ENCODE data around the gene ZBTB8B.

ZBTB8B gene

DNA sequence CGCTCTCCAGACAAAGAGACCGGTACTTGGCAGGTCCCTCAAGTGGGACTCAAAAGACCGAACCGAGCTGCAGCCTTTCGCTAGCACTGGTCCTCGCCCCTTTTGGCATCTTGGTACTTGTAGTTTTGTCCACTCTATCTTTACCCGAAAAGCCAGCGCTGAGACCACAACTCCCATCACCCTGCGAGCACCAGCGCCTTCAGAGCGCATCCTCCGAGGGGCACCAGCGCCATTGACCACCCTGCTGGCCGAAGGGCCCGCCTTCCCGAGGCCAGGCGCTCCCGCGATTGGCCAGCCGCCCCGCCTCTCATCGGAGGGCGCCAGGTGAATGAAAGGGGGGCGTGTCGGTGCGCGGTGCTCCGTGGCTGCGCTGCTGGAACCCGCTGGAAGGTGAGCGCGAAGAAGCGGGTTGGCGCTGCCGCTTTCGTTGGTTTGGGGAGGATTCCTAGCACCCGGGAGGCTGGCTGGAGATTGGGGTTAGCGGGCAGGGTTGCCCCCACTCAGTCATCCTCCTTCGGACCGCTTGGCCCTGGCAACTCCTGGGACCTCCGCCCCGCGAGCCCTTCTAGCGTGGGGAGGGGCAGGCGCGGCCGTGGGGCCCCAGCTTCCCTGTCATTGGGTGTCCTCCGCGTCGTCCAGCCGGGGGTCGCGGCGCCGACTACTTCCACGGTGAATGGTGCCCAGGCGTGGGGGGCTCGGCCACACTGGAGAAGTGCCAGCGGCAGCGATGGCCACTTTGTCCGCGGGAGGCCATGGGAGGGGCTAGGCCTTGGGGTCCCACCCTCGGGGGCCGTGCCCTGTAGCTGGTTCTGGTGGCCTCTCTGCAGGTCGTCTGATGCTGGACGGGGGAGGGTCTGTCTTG lies at the start of gene ZBTB8B:
Gene ZBTB8B (plus strand): TSS at position 357 of the 862 bp plus-strand sequence. CDS start 5,553 bp downstream, outside the sequence.
- TF ChIP-seq, protein P1, sequence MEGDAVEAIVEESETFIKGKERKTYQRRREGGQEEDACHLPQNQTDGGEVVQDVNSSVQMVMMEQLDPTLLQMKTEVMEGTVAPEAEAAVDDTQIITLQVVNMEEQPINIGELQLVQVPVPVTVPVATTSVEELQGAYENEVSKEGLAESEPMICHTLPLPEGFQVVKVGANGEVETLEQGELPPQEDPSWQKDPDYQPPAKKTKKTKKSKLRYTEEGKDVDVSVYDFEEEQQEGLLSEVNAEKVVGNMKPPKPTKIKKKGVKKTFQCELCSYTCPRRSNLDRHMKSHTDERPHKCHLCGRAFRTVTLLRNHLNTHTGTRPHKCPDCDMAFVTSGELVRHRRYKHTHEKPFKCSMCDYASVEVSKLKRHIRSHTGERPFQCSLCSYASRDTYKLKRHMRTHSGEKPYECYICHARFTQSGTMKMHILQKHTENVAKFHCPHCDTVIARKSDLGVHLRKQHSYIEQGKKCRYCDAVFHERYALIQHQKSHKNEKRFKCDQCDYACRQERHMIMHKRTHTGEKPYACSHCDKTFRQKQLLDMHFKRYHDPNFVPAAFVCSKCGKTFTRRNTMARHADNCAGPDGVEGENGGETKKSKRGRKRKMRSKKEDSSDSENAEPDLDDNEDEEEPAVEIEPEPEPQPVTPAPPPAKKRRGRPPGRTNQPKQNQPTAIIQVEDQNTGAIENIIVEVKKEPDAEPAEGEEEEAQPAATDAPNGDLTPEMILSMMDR (IDR thresholded peaks at IDR 0.05), result no peak

DNA sequence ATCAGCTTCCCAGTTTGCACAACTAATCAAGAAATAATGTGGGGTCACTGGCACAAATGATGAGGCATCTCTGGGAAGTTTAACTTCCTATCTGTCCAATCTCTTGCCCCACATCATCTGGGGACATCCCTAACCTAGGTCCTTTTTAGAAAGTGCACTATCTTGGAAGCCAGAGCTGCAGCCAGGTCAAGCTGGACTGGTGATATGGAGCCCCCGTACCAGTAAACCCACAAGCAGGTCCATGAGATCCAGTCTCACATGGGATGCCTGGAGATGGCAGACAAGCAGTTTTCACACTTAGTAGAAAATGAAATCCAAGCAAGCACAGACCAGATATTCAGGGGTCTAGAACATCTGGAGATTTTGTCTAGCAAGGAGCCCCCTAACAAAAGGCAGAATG lies 43.1 kb upstream of the ZBTB8B start:
- TF ChIP-seq, protein P1 (IDR thresholded peaks at IDR 0.05), result no peak

DNA sequence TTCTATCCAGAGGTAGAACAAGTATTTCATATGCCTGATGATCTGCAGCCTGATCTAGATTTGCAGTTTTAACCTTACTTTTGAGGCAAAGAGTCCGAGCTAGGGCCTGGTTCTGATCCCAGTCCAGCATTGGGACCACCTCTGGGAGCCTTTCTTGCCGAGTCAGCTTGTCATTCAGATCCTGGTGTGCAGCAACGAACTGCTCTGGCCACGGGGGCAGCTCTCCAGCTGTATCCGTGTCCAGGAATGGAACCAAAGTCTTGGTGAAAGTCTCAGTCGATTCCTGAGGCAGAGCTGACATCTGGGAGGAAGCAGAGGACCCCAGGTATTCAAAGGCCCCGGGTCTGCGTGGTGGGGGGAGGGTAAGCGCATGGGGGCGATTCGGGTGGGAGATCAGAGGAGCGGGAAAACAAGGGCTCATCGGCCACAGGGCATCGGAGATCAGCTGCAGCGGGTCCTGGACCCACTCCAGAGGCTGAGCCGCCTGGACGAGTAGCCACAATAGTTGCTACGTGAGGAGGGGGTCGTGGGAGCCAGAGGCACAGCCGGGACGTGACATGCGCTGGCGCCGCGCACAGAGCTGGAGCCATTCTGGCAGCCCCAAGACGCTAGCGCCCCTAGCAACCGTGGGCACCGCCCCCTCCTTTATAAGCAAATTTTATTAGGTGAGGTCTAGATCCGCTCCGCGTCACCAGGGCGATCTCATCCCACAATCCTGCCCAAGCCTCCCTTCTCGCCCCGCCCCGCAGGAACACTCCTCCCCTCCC lies 38.2 kb upstream of the ZBTB8B start:
- TF ChIP-seq, protein P1 (IDR thresholded peaks at IDR 0.05), result no peak

DNA sequence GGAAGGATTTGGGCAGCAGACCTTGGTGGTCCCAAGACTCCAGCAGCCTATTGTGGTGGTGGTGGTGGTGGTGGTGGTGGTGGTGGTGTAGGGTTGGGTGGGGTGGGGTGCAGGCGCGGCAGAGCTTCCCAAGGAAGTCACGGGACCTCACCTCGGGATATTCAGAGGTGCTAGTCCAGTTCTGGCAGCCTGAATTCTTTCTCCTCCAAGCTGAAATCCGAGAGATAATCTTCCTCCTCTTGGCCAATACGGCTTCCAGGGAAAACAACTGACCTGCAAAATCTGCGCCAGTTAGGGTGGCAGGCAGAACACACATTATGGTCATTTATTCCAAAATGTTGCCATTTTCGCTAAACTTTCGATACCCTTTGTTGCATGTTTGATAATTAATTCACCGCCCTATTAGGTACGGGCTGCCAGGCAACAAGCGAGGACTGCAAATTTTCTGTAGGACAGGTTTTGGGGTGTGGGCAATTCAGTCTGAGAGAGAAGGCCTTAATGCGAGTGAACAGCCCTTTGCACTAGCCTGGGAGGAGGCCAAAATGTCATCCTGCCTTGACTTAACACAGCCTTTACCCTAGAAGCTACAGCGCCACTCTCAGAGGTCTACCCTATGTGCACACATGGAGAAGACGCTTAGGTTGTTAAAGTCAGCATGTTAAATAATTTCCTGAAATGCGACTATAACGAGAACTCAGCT lies 37.5 kb upstream of the ZBTB8B start:
- TF ChIP-seq, protein P1 (IDR thresholded peaks at IDR 0.05), result no peak

DNA sequence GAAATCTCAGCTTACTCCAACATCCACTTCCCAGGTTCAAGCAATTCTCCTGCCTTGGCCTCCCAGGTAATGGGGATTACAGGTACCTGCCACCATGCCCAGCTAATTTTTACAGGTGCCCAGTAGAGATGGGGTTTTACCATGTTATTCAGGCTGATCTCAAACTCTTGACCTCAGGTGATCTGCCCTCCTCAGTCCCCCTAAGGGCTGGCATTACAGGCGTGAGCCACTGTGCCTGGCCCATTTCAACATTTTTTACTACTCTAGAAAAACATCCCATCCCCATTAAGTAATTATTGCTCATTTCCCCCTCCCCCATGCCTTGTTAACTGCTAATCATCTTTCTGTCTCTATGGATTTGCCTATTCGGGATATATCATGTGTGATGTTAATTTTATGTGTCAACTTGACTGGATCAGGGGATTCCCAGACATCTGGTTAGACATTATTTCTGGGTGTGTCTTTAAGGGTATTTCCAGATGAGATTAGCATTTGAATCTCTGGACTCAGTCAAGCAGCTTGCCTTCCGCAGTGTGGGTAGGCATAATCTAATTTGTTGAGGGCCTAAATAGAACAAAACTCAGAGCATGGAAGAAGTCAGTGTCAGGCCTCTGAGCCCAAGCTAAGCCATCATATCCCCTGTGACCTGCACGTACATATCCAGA lies 33.0 kb upstream of the ZBTB8B start:
- TF ChIP-seq, protein P1 (IDR thresholded peaks at IDR 0.05), result no peak

DNA sequence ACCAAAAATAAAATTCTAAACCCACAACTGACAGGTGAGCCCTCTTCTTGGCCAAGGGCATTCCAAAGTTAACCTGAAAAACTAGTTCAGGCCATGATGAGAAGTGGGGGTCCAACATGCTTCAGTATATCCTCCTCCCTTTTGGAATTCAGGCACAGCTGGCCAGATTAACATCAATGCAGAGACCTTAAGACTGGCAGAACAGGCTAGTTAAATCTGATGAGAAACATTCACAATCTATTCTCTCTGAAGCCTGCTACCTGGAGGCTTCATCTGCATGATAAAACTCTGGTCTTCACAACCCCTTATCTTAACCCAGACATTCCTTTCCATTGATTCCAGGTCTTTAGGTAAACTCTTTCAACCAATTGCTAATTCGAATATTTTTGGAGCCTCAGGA lies 26.7 kb upstream of the ZBTB8B start:
- TF ChIP-seq, protein P1 (IDR thresholded peaks at IDR 0.05), result no peak
